Activated CD8-positive, alpha-beta memory T cell treated with anti-CD3 and anti-CD28 coated beads for 48 hours (primary cell): ENCODE measurements around the gene ARFGEF2.
"Not testable (repeated sequence)": the region's sequence is repeated elsewhere in the genome, so short reads cannot be mapped to it uniquely, and the experiment has no call there.

Experiments
- DNase-seq, 3 experiments: peaks; one replicate each; pipeline ENCODE4 v3.0.0-alpha.2; 2020; ENCODE audit warnings: low read depth in 2 of 3, low spot score in 2 of 3

The ARFGEF2 gene

GRCh38 chr20:49054056-49054643 is 132.6 kb downstream of the ARFGEF2 start:
- DNase-seq = no peak

DNA sequence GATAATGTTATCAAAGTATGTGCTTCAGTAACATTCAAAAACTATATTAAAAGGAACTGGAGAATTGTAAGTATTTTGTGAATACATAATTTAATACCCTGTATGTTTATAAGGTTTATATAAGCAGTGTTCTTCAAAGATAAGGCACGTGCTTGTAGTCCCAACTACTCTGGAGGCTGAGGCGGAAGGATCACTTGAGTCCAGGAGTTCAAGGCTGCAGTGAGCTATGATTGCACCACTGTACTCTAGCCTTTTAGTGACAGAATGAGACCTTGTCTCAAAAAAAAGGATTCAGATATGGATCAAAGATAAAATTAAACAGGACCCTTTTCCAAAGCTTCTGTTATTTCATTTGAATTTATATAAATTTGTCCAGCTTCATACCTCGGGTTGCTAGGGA is 141.8 kb downstream of the ARFGEF2 start:
- no peak for DNase-seq

DNA sequence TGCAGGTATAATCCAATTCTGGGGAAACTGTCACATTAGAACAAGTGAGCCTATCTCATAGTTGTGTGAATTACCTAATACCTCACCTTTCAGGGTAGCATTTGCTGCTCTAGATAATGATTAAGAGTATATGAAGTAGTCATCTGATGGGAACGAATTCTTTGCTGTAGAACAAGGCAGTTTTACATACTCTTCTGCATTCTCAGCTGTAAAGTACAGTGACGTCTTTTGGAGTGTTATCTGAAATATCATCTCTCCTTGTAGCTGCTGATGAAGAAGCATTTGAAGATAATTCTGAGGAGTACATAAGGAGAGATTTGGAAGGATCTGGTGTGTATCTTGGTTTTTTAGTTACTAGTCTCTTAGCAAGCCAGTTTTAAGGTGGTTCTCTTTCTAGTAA is 153.0 kb downstream of the ARFGEF2 start:
- DNase-seq = no peak

DNA sequence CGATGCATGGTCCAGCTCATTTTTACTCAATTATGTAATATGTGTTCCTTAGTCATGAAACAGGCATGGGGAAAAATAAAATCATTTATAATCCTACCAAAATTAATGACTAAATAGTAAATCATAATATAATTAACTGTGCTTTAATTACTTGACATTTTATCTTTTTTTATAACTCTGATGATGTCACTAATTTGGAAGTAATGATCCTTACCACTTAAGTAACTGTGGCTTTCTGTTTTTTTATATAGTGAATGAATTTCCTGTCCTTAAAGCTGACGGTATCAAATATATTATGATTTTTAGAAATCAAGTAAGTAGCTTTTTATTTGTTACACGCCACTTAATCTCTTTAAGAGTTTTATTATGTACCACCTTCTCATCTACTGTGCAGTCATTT is 156.8 kb downstream of the ARFGEF2 start:
- DNase-seq = no peak

- DNase-seq = not testable (repeated sequence)
Measured at GRCh38 chr20:49082295-49082694, 160.8 kb downstream of the ARFGEF2 start.
